CD8-positive, alpha-beta memory T cell (primary cell): ENCODE measurements around the gene MNX1. TPM values are rescaled to one million over a fixed set of nuclear protein-coding genes. Genes with fewer than 3 reads are reported as not detected.
A peak's percentile ranks its signal among the peaks of the same experiment; 100 is the strongest.

Experiments used
- CTCF ChIA-PET: fragments of 350-600 bp; sonication (Branson Sonifier 250); formaldehyde crosslinking; loops from one replicate; lab custom pipeline; 2021; ENCODE audit warnings: antibody characterized with exemption; lab: Charles Lee
- POLR2A ChIA-PET: fragments of 350-600 bp; sonication (Branson Sonifier 250); formaldehyde crosslinking; loops from one replicate; lab custom pipeline; 2021; ENCODE audit warnings: antibody characterized with exemption; lab: Charles Lee
- DNase-seq, 5 donors: peaks; one replicate each; pipeline versions ENCODE4 v3.0.0 to v3.0.0-alpha.2; 2020 to 2022; ENCODE audit warnings: mixed read lengths in 1 of 5
- H3K27ac ChIP-seq: one replicate; pipeline ENCODE4 v1.7.0; 2013; ENCODE audit warnings: low read depth, mild to moderate bottlenecking, low read length, moderate library complexity
- H3K27me3 ChIP-seq: 2 replicates; pipeline ENCODE4 v1.7.0; 2013; ENCODE audit warnings: low read length, mild to moderate bottlenecking; ENCODE audit not compliant: insufficient read depth, poor library complexity, severe bottlenecking
- H3K36me3 ChIP-seq: 2 replicates; pipeline ENCODE4 v1.7.0; 2013; ENCODE audit warnings: mild to moderate bottlenecking, low read length, moderate library complexity; ENCODE audit not compliant: insufficient read depth
- H3K4me1 ChIP-seq: 2 replicates; pipeline ENCODE4 v1.7.0; 2013; ENCODE audit warnings: mild to moderate bottlenecking, low read length, moderate library complexity; ENCODE audit not compliant: insufficient read depth
- H3K4me3 ChIP-seq: 2 replicates; pipeline ENCODE4 v1.7.0; 2013; ENCODE audit warnings: mild to moderate bottlenecking, low read length
- H3K9me3 ChIP-seq: 2 replicates; pipeline ENCODE4 v1.7.0; 2013; ENCODE audit warnings: mild to moderate bottlenecking, low read length
- H3K27ac Mint-ChIP-seq, 8 donors: one replicate each; pipeline ENCODE4 v1.8.0; 2020 to 2021; ENCODE audit warnings: mixed read lengths in 8 of 8, mild to moderate bottlenecking in 6 of 8, inconsistent platforms in 3 of 8, moderate library complexity in 3 of 8
- H3K27me3 Mint-ChIP-seq, 2 donors: one replicate each; pipeline ENCODE4 v1.8.0; 2020 to 2021; ENCODE audit warnings: mixed read lengths in 2 of 2, mild to moderate bottlenecking in 1 of 2, moderate library complexity in 1 of 2
- H3K36me3 Mint-ChIP-seq, 3 donors: one replicate each; pipeline ENCODE4 v1.8.0; 2020 to 2021; ENCODE audit warnings: mixed read lengths in 3 of 3, inconsistent platforms in 1 of 3, mild to moderate bottlenecking in 1 of 3
- H3K4me1 Mint-ChIP-seq, 3 donors: one replicate each; pipeline ENCODE4 v1.8.0; 2020 to 2021; ENCODE audit warnings: mixed read lengths in 3 of 3, inconsistent platforms in 1 of 3, mild to moderate bottlenecking in 1 of 3
- H3K4me3 Mint-ChIP-seq, 7 donors: one replicate each; pipeline ENCODE4 v1.8.0; 2020 to 2021; ENCODE audit warnings: mixed read lengths in 7 of 7, mild to moderate bottlenecking in 6 of 7, moderate library complexity in 4 of 7, inconsistent platforms in 2 of 7
- H3K9me3 Mint-ChIP-seq, 5 donors: one replicate each; pipeline ENCODE4 v1.8.0; 2020 to 2022; ENCODE audit warnings: mixed read lengths in 5 of 5, mild to moderate bottlenecking in 3 of 5, moderate library complexity in 2 of 5, inconsistent platforms in 1 of 5
- polyA plus RNA-seq: library from polyadenylated mRNA; unstranded; fragments of 300-500 nt; fragmentation: Illumina TruSeq; gene quantifications from one replicate; pipeline ENCODE4 v1.2.3, GENCODE V29; 2021
- total RNA-seq, 2 experiments: library from RNA; stranded (reverse); gene quantifications; one replicate each; pipeline ENCODE4 v1.2.3, GENCODE V29; 2021

MNX1 gene
- total and polyA plus RNA-seq, 3 experiments from 2014 or later = not detected

DNA sequence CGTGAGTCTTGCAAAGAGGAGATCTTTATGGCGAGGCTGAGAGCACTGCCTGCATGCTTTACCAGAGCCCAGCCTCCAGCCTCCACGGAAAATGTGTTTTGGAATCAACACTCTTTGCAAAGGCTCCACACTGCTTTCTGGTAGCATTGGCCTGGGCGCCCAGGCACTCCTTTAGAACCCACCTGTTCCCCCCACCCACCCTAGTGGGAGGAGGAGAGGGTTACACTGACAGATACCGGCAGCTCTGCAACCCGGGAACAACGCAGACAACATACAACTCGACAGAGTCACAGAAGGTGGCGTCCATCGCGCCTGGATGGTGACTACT is 5.5 kb upstream of the MNX1 start:
- Mint-ChIP-seq H3K9me3 (no peaks in the 10 kb centered on the region), H3K36me3 (peaks cover 0 to 5% (median 0%) of the 10 kb centered on the region in 3 donors), H3K4me3 (no peak overlapping the region), H3K27ac (no peak overlapping the region), H3K27me3 (peaks cover 59 to 83% of the 10 kb centered on the region in 2 donors), H3K4me1 (peaks cover 12 to 33% (median 17%) of the 10 kb centered on the region in 3 donors)
- Histone ChIP-seq H3K27me3 (peaks cover 71% of the 10 kb centered on the region), H3K36me3 (no peaks in the 10 kb centered on the region), H3K4me3 (no peak overlapping the region), H3K9me3 (no peaks in the 10 kb centered on the region), H3K27ac (no peak overlapping the region), H3K4me1 (peaks cover 9% of the 10 kb centered on the region)
- ChIA-PET CTCF (no interaction called here), POLR2A (no interaction called here)
- no peak for DNase-seq

DNA sequence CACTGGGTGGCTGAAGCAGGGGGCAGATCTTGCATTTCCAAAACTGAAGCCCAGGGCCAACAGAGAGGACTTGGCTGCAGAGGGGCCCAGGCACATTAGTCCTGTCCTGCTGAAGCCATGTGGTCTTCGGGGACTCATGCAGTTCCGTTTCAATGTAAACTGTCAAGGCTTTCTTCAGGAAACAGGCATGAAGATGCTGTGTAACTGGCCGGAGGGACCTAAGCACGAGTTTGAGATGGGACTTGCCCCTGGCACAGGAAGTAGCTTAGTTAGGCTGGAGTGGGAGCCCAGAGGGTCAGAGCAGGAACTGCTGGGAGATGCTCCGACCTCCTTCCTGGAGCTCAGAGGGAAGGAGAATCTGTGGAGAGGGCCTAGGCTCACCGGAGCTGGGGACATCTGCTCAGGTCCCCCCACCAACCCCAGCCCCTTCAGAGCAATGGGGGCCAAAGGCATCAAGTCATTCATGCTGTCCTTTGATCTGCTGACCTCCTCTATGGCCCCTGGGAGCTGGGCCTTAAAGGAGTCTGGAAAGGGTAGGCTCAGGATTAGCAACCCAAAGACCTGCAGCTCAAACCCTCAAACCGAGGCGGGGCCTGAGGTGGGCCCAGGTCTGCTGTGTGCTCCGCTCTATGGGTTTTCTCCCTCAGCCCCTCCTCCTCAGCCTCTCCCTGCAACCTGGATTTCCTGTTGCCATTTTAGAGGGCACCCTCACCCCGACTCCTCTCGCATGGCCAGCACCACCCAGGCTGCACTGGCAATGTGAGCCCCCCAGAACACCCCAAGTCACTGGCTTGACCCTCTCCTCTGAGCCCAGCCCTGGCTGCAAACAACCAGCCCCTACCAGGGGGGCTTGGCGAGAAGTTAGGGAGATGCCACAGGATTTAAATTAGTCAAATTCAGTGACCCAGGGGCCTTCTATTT is 4.4 kb upstream of the MNX1 start:
- Mint-ChIP-seq H3K9me3 (no peaks in the 10 kb centered on the region), H3K4me1 (peaks cover 12 to 29% (median 12%) of the 10 kb centered on the region in 3 donors), H3K27ac (peak overlapping the region in 1 of 8 donors; percentile 65), H3K27me3 (peaks cover 53 to 77% of the 10 kb centered on the region in 2 donors), H3K4me3 (no peak overlapping the region), H3K36me3 (peaks cover 0 to 5% (median 0%) of the 10 kb centered on the region in 3 donors)
- peaks cover 9% of the 10 kb centered on the region for H3K4me1 ChIP-seq
- ChIA-PET POLR2A (no interaction called here), CTCF (no interaction called here)
- H3K27ac ChIP-seq = no peak overlapping the region
- H3K27me3 ChIP-seq = peaks cover 63% of the 10 kb centered on the region
- no peaks in the 10 kb centered on the region for H3K36me3 ChIP-seq
- H3K4me3 ChIP-seq = no peak overlapping the region
- no peak for DNase-seq
- no peaks in the 10 kb centered on the region for H3K9me3 ChIP-seq

DNA sequence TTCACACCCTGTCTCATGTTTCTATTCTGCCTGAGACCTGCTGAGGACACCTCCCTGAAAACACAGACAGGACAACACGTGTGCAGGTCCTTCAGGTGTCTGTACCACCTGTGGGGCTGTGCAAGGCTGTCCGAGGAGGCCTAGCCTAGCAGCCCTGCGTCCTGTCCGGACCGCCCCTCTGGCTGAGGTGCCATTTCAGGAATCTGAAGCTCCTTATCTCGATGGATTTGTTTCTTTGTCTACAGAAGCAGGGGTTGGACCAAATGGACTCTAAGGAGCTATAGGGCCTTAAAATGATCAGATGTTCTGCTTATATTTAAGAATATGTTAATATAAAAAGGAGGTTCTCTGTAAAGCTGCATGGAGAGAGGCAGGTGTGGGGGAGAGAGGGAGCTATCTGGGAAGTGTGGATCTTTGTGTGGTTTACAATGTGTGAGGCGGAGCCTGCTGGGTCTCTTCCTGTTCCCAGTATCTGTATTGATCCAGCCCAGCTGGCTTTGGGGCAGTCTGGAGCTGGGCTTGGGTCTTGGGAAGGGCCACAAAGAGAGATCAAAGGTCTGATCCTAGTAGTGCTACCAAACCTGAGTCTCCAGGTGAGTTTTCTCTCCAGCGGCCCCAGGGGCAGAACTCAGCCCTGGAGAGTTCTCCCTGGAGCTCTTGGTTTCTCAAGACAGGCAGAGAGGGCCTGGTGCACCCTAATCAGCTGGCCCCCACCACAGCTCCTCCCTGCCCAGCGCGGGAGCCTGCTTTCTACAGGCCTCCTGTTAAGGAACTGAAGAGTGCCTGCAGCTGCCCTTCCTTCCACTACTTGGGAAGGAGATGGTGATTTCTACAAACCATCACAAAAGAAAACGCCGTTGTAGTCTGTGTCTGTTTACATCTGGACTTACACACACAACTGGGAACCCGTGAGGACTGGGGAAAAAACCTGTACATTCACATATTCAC is 3.4 kb upstream of the MNX1 start:
- no peaks in the 10 kb centered on the region for H3K9me3 Mint-ChIP-seq
- H3K27ac Mint-ChIP-seq = peak overlapping the region in 1 of 8 donors; percentile 27
- ChIA-PET POLR2A (no interaction called here), CTCF (no interaction called here)
- Histone ChIP-seq H3K36me3 (no peaks in the 10 kb centered on the region), H3K9me3 (no peaks in the 10 kb centered on the region), H3K4me3 (no peak overlapping the region), H3K27me3 (peaks cover 62% of the 10 kb centered on the region), H3K27ac (no peak overlapping the region), H3K4me1 (peaks cover 9% of the 10 kb centered on the region)
- no peak for DNase-seq
- H3K36me3 Mint-ChIP-seq = peaks cover 0 to 5% (median 0%) of the 10 kb centered on the region in 3 donors
- peaks cover 51 to 75% of the 10 kb centered on the region in 2 donors for H3K27me3 Mint-ChIP-seq
- H3K4me1 Mint-ChIP-seq = peaks cover 10 to 32% (median 12%) of the 10 kb centered on the region in 3 donors
- H3K4me3 Mint-ChIP-seq = no peak overlapping the region

DNA sequence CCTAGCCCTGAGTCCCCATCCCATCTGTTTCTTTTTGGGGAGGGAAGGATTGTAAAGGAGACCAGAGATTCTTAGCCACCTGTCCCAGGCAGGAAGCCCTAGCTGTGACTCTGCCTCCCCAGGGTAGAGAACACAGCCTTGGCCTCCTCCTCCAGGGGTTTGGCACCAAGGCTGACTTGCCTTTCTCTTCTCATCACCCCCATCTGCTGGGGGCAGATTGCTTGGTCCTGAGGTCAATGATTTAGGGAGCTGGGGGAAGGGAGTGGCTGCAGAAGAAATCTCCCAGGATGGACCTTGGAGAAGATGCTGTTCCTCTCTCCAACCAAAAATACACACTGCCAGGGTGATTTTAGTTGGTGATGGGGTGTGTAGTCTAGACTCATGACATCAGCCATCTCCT is 2.6 kb upstream of the MNX1 start:
- Mint-ChIP-seq H3K9me3 (no peaks in the 10 kb centered on the region), H3K4me1 (peaks cover 10 to 29% (median 12%) of the 10 kb centered on the region in 3 donors), H3K27me3 (peaks cover 53 to 76% of the 10 kb centered on the region in 2 donors), H3K27ac (no peak overlapping the region), H3K36me3 (peaks cover 0 to 5% (median 0%) of the 10 kb centered on the region in 3 donors), H3K4me3 (no peak overlapping the region)
- Histone ChIP-seq H3K4me3 (no peak overlapping the region), H3K36me3 (no peaks in the 10 kb centered on the region), H3K27ac (no peak overlapping the region), H3K9me3 (no peaks in the 10 kb centered on the region), H3K4me1 (peaks cover 9% of the 10 kb centered on the region), H3K27me3 (peaks cover 58% of the 10 kb centered on the region)
- ChIA-PET POLR2A (no interaction called here), CTCF (no interaction called here)
- DNase-seq = no peak

DNA sequence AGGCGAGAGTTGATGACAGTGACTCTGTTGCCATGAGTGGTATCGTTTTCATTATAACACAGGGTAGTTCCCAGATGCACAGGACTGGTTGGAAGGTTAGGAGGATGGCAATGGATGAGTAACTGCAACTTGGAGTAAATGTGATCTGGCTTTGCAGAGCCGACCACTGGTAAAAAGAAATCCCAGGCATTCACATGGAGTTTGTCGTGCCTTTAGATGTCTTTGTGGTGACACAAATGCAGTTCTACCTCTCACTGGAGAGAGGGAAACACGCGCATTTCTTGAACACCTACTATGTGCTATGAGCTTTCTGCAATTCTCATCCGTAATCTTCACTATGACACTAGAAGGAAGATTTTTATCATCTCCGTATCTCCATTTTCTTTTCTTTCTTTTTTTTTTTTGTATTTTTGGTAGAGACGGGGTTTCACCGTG is 1.7 kb upstream of the MNX1 start:
- Mint-ChIP-seq H3K27ac (no peak overlapping the region), H3K4me3 (peak overlapping the region in 5 of 7 donors; percentile 20 to 70 (median 65)), H3K36me3 (peaks cover 0 to 5% (median 0%) of the 10 kb centered on the region in 3 donors), H3K9me3 (no peaks in the 10 kb centered on the region), H3K4me1 (peaks cover 10 to 29% (median 12%) of the 10 kb centered on the region in 3 donors), H3K27me3 (peaks cover 58 to 82% of the 10 kb centered on the region in 2 donors)
- Histone ChIP-seq H3K27me3 (peaks cover 64% of the 10 kb centered on the region), H3K27ac (no peak overlapping the region), H3K36me3 (no peaks in the 10 kb centered on the region), H3K4me1 (peaks cover 9% of the 10 kb centered on the region), H3K9me3 (no peaks in the 10 kb centered on the region), H3K4me3 (no peak overlapping the region)
- ChIA-PET POLR2A (no interaction called here), CTCF (no interaction called here)
- no peak for DNase-seq

DNA sequence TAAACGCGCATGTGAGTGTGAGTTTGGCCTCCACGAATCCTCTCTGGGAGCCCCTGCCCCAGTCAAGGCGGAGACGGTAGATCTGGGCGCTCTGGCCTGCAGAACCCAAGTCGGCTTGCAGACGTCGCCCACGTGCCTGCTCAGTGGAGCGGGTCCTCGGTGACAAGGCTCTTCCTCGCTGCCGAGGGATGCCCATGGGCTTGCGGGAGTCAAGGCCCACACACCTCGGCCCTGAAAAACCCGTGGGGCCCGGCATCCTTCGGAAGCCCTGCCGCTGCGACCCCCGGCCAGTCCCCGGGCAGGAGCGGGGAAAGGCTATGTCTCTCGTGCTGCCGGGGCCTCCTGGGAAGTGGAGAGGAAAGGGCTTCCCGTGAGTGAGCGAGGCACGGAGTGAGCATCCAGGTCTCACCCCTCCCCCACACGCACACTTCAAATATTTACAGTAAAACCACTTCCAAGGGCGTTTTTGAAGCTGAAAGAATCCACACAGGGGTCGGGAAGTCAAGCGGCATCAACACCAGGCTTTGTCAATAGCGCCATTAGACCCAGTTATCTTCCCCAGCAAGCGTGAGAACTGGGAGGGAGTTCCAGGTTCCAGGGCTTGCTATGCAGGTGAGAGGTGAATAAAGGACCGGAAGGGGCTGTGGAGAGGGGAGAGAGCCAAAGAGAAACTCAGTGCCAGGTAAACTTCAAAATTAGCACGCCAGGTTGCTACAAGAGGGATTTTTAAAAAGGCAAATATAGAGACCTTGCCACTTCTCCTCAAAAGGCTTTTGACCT is 1.1 kb upstream of the MNX1 start:
- Histone ChIP-seq H3K27ac (no peak overlapping the region), H3K9me3 (no peaks in the 10 kb centered on the region), H3K27me3 (peaks cover 60% of the 10 kb centered on the region), H3K4me1 (peaks cover 9% of the 10 kb centered on the region), H3K4me3 (peak overlapping the region; percentile 37), H3K36me3 (no peaks in the 10 kb centered on the region)
- Mint-ChIP-seq H3K27ac (no peak overlapping the region), H3K4me3 (peak overlapping the region; percentile 20 to 76 (median 65)), H3K36me3 (peaks cover 0 to 5% (median 0%) of the 10 kb centered on the region in 3 donors), H3K9me3 (no peaks in the 10 kb centered on the region), H3K27me3 (peaks cover 58 to 78% of the 10 kb centered on the region in 2 donors), H3K4me1 (peaks cover 10 to 29% (median 12%) of the 10 kb centered on the region in 3 donors)
- CTCF ChIA-PET = no interaction called here
- POLR2A ChIA-PET = no interaction called here
- no peak for DNase-seq

DNA sequence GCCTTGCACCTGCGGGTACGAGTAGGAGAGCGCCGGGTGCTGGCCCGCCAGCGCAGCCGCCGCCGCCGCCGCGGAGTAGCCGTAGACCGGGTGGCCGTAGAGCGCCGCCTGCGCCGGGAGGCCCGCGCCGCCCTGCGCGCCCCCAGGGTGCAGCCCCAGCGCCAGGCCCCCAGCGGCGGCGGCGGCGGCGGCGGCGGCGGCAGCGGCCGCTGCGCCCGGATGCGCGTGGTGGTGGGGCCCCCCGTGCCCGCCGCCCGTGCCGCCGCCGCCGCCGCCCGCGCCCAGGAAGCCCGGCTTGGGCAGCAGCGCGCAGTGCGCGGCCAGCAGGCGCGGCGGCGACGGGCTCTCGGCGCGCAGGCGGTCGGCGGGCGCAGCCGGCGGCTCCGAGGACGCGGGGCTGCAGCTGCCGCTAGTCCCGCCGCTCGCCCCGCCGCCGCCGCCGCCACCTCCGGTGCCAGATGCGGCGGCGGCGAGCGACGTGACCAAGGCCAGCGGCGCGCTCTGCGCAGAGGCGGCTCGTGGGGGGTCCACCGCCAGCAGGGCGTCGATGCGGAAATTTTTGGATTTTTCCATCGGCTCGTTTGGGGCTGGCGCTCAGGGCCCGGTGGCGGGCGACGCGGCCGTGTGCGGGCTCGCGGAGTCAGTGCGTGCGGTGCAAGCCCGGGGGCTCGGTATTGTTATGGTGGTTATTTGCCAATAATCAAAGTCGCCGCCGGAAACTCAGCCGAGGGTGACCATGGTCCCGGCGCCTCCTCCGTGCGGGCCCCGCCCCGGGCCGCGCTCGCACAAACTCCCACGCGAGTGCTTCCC is 480 bp downstream of the MNX1 start:
- Mint-ChIP-seq H3K36me3 (peaks cover 0 to 5% (median 0%) of the 10 kb centered on the region in 3 donors), H3K9me3 (no peaks in the 10 kb centered on the region), H3K4me1 (peaks cover 9 to 24% (median 10%) of the 10 kb centered on the region in 3 donors), H3K4me3 (peak overlapping the region in 2 of 7 donors; percentile 49 to 52), H3K27me3 (peaks cover 53 to 71% of the 10 kb centered on the region in 2 donors), H3K27ac (no peak overlapping the region)
- no peak overlapping the region for H3K4me3 ChIP-seq
- no peaks in the 10 kb centered on the region for H3K36me3 ChIP-seq
- peaks cover 9% of the 10 kb centered on the region for H3K4me1 ChIP-seq
- CTCF ChIA-PET = no interaction called here
- no peak overlapping the region for H3K27ac ChIP-seq
- H3K9me3 ChIP-seq = no peaks in the 10 kb centered on the region
- no peak for DNase-seq
- POLR2A ChIA-PET = no interaction called here
- peaks cover 50% of the 10 kb centered on the region for H3K27me3 ChIP-seq
